Measurements from ENCODE around the gene RCSD1. TPM values are rescaled to one million over a fixed set of nuclear protein-coding genes. Genes with fewer than 3 reads are reported as not detected.

RCSD1 gene
- total and polyA plus RNA-seq, 12 donors = 3.3 to 15.4 (median 9.4) TPM

GRCh38 chr1:167618789-167619188 is 11.2 kb upstream of the RCSD1 start:
- DNase-seq = no peak
- WGBS, 4 donors = 81 to 89% (median 87%) methylated on average over 3 of the region's 3 CpGs
- Histone ChIP-seq H3K4me1 (replicated peaks in 1 of 2) (peaks cover 0 to 16% of the 10 kb centered on the region in 2 donors), H3K36me3 (replicated peaks in 1 of 2) (no peaks in the 10 kb centered on the region), H3K27ac (no peak overlapping the region), H3K27me3 (no peaks in the 10 kb centered on the region), H3K4me3 (no peak overlapping the region), H3K9me3 (replicated peaks in 1 of 3) (no peaks in the 10 kb centered on the region)
- intact Hi-C loops (cut with DNase I) = no loop called here
- TF ChIP-seq CTCF (IDR thresholded peaks at IDR 0.05) (no peak), POLR2A (IDR thresholded peaks at IDR 0.05) (no peak)

DNA sequence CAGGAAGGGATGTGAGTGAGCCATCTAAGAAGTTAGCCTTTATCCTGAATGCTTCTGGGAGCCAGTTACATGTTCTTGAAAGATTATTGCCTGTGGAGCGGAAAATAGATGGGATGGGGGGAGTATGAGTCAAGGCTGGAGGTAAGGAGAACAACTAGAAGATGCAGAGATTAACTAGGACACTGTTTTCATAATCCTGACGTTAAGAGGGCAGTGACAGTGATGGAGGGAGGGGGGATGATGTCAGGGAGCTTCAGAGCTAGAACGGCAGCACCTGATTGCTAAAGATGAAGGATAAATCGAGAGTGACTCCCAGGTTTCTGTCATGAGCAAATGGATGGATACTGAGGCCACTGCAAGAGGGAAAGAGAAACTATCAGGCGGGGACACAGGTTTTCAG is 10.0 kb upstream of the RCSD1 start:
- no peak overlapping the region for H3K27ac ChIP-seq
- WGBS, 4 donors = 51 to 60% (median 54%) methylated on average over 5 of the region's 5 CpGs

GRCh38 chr1:167621780-167622313 is 8.2 kb upstream of the RCSD1 start:
- no peak overlapping the region for H3K27ac ChIP-seq
- TF ChIP-seq POLR2A (IDR thresholded peaks at IDR 0.05) = no peak
- no peak for TF ChIP-seq CTCF (IDR thresholded peaks at IDR 0.05)
- intact Hi-C loops (cut with DNase I) = no loop called here
- DNase-seq = no peak
- H3K27me3 ChIP-seq = no peaks in the 10 kb centered on the region
- H3K36me3 ChIP-seq (replicated peaks in 1 of 2) = no peaks in the 10 kb centered on the region
- 79 to 89% (median 81%) methylated on average over 4 of the region's 4 CpGs for WGBS, 4 donors
- H3K4me1 ChIP-seq (replicated peaks in 1 of 2) = peaks cover 0 to 11% of the 10 kb centered on the region in 2 donors
- H3K9me3 ChIP-seq (replicated peaks in 1 of 3) = no peaks in the 10 kb centered on the region
- H3K4me3 ChIP-seq = no peak overlapping the region

More for the DNA sequence above, 10.0 kb upstream of the RCSD1 start:
- intact Hi-C loops (cut with DNase I) = no loop called here
- H3K36me3 ChIP-seq (replicated peaks in 1 of 2) = no peaks in the 10 kb centered on the region
- H3K4me1 ChIP-seq (replicated peaks in 1 of 2) = peaks cover 0 to 16% of the 10 kb centered on the region in 2 donors
- DNase-seq = no peak
- H3K9me3 ChIP-seq (replicated peaks in 1 of 3) = no peaks in the 10 kb centered on the region
- H3K27me3 ChIP-seq = no peaks in the 10 kb centered on the region
- TF ChIP-seq POLR2A (IDR thresholded peaks at IDR 0.05) = no peak
- TF ChIP-seq CTCF (IDR thresholded peaks at IDR 0.05) = no peak
- H3K4me3 ChIP-seq = no peak overlapping the region

GRCh38 chr1:167623951-167624350 is 6.1 kb upstream of the RCSD1 start:
- intact Hi-C loops (cut with DNase I) = no loop called here
- no peak overlapping the region for H3K4me3 ChIP-seq
- no peaks in the 10 kb centered on the region for H3K36me3 ChIP-seq (replicated peaks in 1 of 2)
- no peak overlapping the region for H3K27ac ChIP-seq
- H3K9me3 ChIP-seq (replicated peaks in 1 of 3) = no peaks in the 10 kb centered on the region
- no peak for DNase-seq
- 60 to 74% (median 62%) methylated on average over 3 of the region's 3 CpGs for WGBS, 4 donors
- no peak for TF ChIP-seq CTCF (IDR thresholded peaks at IDR 0.05)
- no peak for TF ChIP-seq POLR2A (IDR thresholded peaks at IDR 0.05)
- H3K27me3 ChIP-seq = no peaks in the 10 kb centered on the region
- peaks cover 0 to 9% of the 10 kb centered on the region in 2 donors for H3K4me1 ChIP-seq (replicated peaks in 1 of 2)
